ENCODE results near the gene KRT10. TPM values are rescaled to one million over a fixed set of nuclear protein-coding genes. Genes with fewer than 3 reads are reported as not detected.
"Not testable (repeated sequence)": the region's sequence is repeated elsewhere in the genome, so short reads cannot be mapped to it uniquely, and the experiment has no call there.

KRT10 gene
- total RNA-seq, 1 donor from 2014 or later: 52.9 TPM

DNA sequence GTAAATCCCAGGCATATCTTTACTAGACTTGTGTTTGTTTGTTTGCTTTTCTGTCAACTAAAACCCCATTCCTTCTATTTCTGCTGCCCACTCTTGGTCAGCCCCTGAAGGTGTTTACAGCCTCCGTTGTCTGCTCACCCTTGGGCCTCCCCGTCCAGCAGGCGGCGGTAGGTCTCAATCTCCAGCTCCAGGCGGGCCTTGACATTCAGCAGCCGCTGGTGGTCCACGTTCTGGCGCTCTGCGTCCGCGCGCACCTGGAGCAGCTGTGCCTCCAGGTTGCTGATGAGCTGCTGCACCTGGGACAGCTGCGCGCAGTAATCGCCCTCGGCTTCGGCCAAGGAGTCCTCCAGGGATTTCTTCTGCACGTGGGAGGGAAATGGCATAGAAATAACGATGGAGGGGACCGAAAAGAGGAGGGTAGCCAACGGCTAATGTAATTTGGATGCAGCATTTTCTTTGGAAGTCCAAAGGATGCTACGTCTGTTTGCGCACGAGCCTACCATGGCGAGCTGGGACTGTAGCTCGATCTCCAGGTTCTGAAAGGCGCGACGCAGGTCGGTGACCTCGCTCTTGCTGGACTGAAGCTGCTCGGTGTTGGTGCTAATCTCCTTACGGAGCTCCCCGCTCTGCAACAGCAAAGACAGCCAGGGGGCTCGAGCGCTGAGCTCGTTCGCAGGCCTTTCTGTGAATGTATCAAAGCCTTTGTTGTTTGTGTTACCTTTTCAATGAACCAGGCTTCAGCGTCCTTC is 40.7 kb upstream of the KRT10 start:
- no peak for DNase-seq (ENCODE audit: low spot score)
- no peaks in the 10 kb centered on the region for H3K9me3 Mint-ChIP-seq (ENCODE audit: low read depth)
- TF ChIP-seq, protein P1, sequence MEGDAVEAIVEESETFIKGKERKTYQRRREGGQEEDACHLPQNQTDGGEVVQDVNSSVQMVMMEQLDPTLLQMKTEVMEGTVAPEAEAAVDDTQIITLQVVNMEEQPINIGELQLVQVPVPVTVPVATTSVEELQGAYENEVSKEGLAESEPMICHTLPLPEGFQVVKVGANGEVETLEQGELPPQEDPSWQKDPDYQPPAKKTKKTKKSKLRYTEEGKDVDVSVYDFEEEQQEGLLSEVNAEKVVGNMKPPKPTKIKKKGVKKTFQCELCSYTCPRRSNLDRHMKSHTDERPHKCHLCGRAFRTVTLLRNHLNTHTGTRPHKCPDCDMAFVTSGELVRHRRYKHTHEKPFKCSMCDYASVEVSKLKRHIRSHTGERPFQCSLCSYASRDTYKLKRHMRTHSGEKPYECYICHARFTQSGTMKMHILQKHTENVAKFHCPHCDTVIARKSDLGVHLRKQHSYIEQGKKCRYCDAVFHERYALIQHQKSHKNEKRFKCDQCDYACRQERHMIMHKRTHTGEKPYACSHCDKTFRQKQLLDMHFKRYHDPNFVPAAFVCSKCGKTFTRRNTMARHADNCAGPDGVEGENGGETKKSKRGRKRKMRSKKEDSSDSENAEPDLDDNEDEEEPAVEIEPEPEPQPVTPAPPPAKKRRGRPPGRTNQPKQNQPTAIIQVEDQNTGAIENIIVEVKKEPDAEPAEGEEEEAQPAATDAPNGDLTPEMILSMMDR (IDR thresholded peaks at IDR 0.05): peak; percentile 63
- H3K27ac Mint-ChIP-seq (ENCODE audit: unreplicated experiment): no peak overlapping the region
- H3K4me3 Mint-ChIP-seq (ENCODE audit: unreplicated experiment): no peak overlapping the region
- H3K36me3 Mint-ChIP-seq (ENCODE audit: low read depth): peaks cover 2% of the 10 kb centered on the region
- H3K27me3 Mint-ChIP-seq (ENCODE audit: low read depth): peaks cover 6% of the 10 kb centered on the region
- no peaks in the 10 kb centered on the region for H3K4me1 Mint-ChIP-seq (ENCODE audit: low read depth)

DNA sequence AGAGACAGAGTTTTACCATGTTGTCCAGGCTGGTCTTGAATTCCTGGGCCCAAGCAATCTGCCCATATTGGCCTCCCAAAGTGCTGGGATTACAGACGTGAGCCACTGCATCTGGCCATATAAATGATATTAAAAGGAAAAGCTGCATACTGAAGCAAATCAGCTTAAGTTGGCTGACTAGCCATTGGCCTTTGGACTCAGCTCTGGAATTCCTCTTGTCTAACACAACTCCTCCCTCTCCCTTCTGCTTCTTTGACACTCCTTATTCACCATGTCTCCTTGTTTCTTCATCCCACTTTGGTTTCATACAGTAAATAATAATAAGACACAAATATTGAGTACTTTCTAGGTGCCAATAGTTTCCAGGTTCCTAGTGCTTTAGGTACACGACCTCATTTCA is 37.1 kb upstream of the KRT10 start:
- Mint-ChIP-seq H3K4me1 (ENCODE audit: low read depth) (peaks cover 3% of the 10 kb centered on the region), H3K27ac (ENCODE audit: unreplicated experiment) (no peak overlapping the region)

DNA sequence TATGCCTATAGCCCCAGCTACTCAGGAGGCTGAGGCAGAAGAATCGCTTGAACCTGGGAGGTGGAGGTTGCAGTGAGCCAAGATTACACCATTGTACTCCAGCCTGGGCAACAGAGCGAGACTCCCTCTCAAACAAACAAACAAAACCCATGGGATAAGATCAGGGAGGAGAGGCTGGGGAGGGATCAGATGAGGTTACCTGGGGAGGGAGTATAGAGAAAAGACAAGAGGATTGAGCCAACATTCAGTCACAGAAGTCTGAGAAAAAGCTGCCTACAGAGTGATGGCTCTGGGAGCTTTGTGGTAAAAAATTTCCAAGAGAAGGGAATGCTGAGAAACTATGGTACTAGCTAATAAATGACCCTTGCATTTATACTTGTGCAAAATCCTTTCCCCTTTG is 36.3 kb upstream of the KRT10 start:
- not testable (repeated sequence) for H3K4me3 Mint-ChIP-seq (ENCODE audit: unreplicated experiment); H3K4me1 Mint-ChIP-seq (ENCODE audit: low read depth); H3K9me3 Mint-ChIP-seq (ENCODE audit: low read depth); H3K27ac Mint-ChIP-seq (ENCODE audit: unreplicated experiment); DNase-seq (ENCODE audit: low spot score); H3K36me3 Mint-ChIP-seq (ENCODE audit: low read depth); H3K27me3 Mint-ChIP-seq (ENCODE audit: low read depth)

More for the DNA sequence above, 37.1 kb upstream of the KRT10 start:
- Mint-ChIP-seq H3K9me3 (ENCODE audit: low read depth) (no peaks in the 10 kb centered on the region), H3K36me3 (ENCODE audit: low read depth) (peaks cover 2% of the 10 kb centered on the region), H3K4me3 (ENCODE audit: unreplicated experiment) (no peak overlapping the region), H3K27me3 (ENCODE audit: low read depth) (no peaks in the 10 kb centered on the region)
- DNase-seq (ENCODE audit: low spot score): no peak
- TF ChIP-seq, protein P1 (IDR thresholded peaks at IDR 0.05): no peak

DNA sequence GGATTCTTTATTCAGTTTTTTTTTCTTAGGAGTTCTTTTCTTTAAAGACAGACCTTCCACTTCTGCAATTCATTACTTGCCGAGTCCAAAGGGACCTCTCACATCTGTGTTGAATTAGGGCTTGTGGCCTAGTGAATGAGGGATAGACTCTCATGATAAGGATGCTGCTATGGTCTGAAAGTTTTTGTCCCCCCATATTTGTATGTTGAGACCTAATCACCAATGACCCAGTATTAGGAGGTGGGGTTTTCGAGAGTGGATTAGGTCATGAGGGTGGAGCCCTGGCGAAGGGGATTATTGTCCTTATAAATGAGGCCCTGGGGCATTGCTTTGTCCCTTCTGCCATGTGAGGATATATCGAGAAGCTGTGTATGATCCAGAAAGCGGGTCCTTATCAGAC is 35.1 kb upstream of the KRT10 start:
- no peak for DNase-seq (ENCODE audit: low spot score)
- Mint-ChIP-seq H3K27ac (ENCODE audit: unreplicated experiment) (no peak overlapping the region), H3K9me3 (ENCODE audit: low read depth) (no peaks in the 10 kb centered on the region), H3K27me3 (ENCODE audit: low read depth) (no peaks in the 10 kb centered on the region), H3K4me3 (ENCODE audit: unreplicated experiment) (no peak overlapping the region), H3K4me1 (ENCODE audit: low read depth) (peaks cover 11% of the 10 kb centered on the region), H3K36me3 (ENCODE audit: low read depth) (peaks cover 2% of the 10 kb centered on the region)
- TF ChIP-seq, protein P1 (IDR thresholded peaks at IDR 0.05): no peak

DNA sequence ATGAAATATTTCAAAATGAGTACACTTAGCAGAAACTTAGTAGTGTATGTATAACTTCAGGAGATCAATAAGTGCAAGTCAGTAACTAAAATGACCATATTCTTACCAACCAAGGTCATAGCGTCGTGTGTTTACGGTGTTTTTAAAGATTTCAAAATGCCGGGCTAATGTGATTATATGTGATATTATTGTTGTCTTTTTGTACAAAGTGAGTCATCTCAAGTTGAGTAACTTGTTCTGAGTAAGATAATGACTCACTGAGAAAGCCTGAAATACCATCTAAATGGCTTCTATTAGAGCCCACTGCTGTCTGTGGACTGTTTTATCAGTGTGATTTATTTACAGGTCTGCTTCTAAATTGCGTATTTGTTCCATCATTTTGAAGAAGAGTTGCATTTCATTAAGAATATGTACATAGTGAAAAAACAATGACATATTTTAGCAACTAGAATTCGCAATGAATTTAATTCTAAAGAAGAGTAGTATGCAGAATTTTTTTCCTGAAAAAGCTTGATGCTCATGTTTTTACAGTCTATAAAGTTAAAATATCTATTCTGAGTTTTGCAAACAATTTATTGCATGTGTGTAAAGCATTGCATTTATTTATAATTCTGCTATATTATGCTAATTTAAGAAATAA is 31.9 kb upstream of the KRT10 start:
- Mint-ChIP-seq H3K4me3 (ENCODE audit: unreplicated experiment) (no peak overlapping the region), H3K27me3 (ENCODE audit: low read depth) (peaks cover 2% of the 10 kb centered on the region), H3K9me3 (ENCODE audit: low read depth) (no peaks in the 10 kb centered on the region), H3K36me3 (ENCODE audit: low read depth) (no peaks in the 10 kb centered on the region), H3K27ac (ENCODE audit: unreplicated experiment) (no peak overlapping the region), H3K4me1 (ENCODE audit: low read depth) (peaks cover 11% of the 10 kb centered on the region)
- DNase-seq (ENCODE audit: low spot score): no peak
- TF ChIP-seq, protein P1 (IDR thresholded peaks at IDR 0.05): no peak
